Occipital lobe (tissue), 2 donors: ENCODE results near the gene SND1. TPM values are rescaled to one million over a fixed set of nuclear protein-coding genes. Genes with fewer than 3 reads are reported as not detected.
A peak's percentile ranks its signal among the peaks of the same experiment; 100 is the strongest.

Experiments
- DNase-seq: peaks from one replicate; lab custom pipeline; 2025; lab: John Stamatoyannopoulos, UW
- total RNA-seq: library from RNA; depleted of rRNA; stranded (reverse); fragments of >200 nt; gene quantifications from one replicate; pipeline ENCODE4 v1.2.3, GENCODE V29; 2014

The SND1 gene
- total RNA-seq, 1 donor from 2014 or later: 65.8 TPM

GRCh38 chr7:128037081-128037480 is 385.1 kb downstream of the SND1 start:
- no peak for DNase-seq

- DNase-seq: no peak
Measured at GRCh38 chr7:128037880-128038619, 386.1 kb downstream of the SND1 start.

GRCh38 chr7:128039544-128039953 is 387.6 kb downstream of the SND1 start:
- DNase-seq: no peak

GRCh38 chr7:128040205-128040604 is 388.2 kb downstream of the SND1 start:
- DNase-seq: no peak

GRCh38 chr7:128041203-128041602 is 389.2 kb downstream of the SND1 start:
- DNase-seq: no peak

GRCh38 chr7:128042012-128042411 is 390.0 kb downstream of the SND1 start:
- peak; percentile 76 for DNase-seq

- DNase-seq: no peak
Measured at GRCh38 chr7:128044064-128044463, 392.1 kb downstream of the SND1 start.

GRCh38 chr7:128045158-128045557 is 393.2 kb downstream of the SND1 start:
- DNase-seq: no peak

GRCh38 chr7:128045766-128046165 is 393.8 kb downstream of the SND1 start:
- no peak for DNase-seq

- no peak for DNase-seq
Measured at GRCh38 chr7:128052404-128052803, 400.4 kb downstream of the SND1 start.

- no peak for DNase-seq
Measured at GRCh38 chr7:128053023-128053422, 401.0 kb downstream of the SND1 start.

GRCh38 chr7:128053991-128054390 is 402.0 kb downstream of the SND1 start:
- no peak for DNase-seq

GRCh38 chr7:128054511-128054910 is 402.5 kb downstream of the SND1 start:
- DNase-seq: no peak

- DNase-seq: no peak
Measured at GRCh38 chr7:128055637-128056036, 403.6 kb downstream of the SND1 start.

GRCh38 chr7:128056901-128057300 is 404.9 kb downstream of the SND1 start:
- DNase-seq: no peak

GRCh38 chr7:128057909-128058308 is 405.9 kb downstream of the SND1 start:
- no peak for DNase-seq

- no peak for DNase-seq
Measured at GRCh38 chr7:128059143-128059988, 407.4 kb downstream of the SND1 start.

- no peak for DNase-seq
Measured at GRCh38 chr7:128060018-128060417, 408.0 kb downstream of the SND1 start.

- DNase-seq: peak; percentile 33
Measured at GRCh38 chr7:128063088-128063487, 411.1 kb downstream of the SND1 start.

- DNase-seq: no peak
Measured at GRCh38 chr7:128065872-128066271, 413.9 kb downstream of the SND1 start.

- DNase-seq: no peak
Measured at GRCh38 chr7:128066395-128066794, 414.4 kb downstream of the SND1 start.

GRCh38 chr7:128066858-128067257 is 414.9 kb downstream of the SND1 start:
- DNase-seq: no peak

GRCh38 chr7:128067983-128068382 is 416.0 kb downstream of the SND1 start:
- no peak for DNase-seq
